GM21526 (cell line): ENCODE measurements around the gene PPME1.

Experiments
- ATAC-seq: cut with Tn5 transposase; IDR thresholded peaks from one replicate; pipeline ENCODE4 v1.9.1; 2021; ENCODE audit warnings: moderate library complexity; ENCODE audit not compliant: unreplicated experiment, low FRiP score

Gene PPME1

DNA sequence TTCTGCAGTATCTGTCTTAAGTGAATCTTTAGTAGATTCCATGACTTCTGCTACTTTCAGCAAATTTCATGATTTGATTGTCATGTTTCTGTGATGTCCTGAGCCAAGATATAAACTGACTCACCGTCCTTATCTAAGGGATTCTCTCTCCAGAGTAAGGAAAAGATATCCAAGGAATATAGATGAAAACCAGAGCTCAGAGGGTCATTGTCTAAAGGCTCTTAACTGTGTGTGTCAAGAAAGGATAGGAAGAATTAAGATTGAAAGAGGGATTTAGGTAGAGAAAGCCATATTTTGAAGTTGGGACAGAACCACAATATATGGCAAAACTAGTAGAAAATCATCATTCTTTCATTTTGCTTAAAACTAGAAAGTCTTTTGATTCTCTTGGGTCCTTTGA is 50.7 kb downstream of the PPME1 start:
- no peak for ATAC-seq

- ATAC-seq = no peak
Measured at GRCh38 chr11:74225565-74225964, 54.5 kb downstream of the PPME1 start.

GRCh38 chr11:74226907-74227306 is 55.8 kb downstream of the PPME1 start:
- no peak for ATAC-seq

DNA sequence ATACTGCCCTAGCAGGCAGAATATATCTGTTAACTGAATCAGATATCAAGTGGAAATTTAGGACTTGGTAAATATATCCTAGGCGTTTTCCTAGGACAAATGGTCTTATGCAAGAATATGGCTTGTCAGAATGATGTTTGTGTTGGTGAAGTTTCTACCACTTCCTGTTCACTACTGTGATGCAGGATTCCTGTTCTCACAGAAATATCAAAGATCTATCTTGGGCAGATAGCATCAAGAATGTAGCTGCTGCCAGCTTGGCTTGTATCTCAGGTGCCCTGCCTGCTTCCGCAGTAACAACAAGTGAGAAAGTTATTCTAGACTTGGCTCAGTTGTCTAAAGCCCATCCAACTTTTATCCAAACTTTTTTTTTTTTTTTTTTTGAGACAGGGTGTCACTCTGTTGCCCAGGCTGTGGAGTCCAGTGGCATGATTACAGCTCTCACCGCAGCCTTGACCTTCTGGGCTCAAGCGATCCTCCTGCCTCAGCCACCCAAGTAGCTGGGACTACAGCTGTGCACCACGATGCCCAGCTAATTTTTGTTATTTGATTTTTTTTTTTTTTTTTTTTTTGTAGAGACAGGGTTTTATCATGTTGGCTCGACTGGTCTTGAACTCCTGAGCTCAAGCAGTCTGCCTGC is 61.3 kb downstream of the PPME1 start:
- no peak for ATAC-seq

- no peak for ATAC-seq
Measured at GRCh38 chr11:74233683-74234082, 62.6 kb downstream of the PPME1 start.

- no peak for ATAC-seq
Measured at GRCh38 chr11:74235121-74235520, 64.0 kb downstream of the PPME1 start.

- ATAC-seq = no peak
Measured at GRCh38 chr11:74237541-74237940, 66.5 kb downstream of the PPME1 start.

- ATAC-seq = no peak
Measured at GRCh38 chr11:74238243-74238642, 67.2 kb downstream of the PPME1 start.

DNA sequence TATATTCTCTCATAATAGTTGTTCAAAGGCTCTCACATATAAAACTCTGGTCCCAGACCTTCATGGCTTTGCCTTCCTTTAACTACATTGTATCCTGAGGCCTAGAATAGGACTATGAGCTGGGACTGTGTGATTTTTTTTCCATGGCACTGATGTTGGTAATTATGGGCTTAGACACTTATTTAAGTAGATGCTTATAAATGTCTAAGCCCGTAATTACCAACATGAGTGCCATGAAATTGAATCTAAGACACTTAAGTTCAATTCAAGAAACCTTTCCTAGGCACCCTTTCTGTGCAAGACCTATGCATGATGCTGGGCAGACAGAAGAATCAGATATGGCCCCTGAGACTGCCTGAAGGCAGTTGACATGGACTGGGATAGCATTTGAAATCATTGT is 77.4 kb downstream of the PPME1 start:
- ATAC-seq = no peak

GRCh38 chr11:74249496-74249895 is 78.4 kb downstream of the PPME1 start:
- no peak for ATAC-seq

- ATAC-seq = no peak
Measured at GRCh38 chr11:74253361-74253760, 82.3 kb downstream of the PPME1 start.

DNA sequence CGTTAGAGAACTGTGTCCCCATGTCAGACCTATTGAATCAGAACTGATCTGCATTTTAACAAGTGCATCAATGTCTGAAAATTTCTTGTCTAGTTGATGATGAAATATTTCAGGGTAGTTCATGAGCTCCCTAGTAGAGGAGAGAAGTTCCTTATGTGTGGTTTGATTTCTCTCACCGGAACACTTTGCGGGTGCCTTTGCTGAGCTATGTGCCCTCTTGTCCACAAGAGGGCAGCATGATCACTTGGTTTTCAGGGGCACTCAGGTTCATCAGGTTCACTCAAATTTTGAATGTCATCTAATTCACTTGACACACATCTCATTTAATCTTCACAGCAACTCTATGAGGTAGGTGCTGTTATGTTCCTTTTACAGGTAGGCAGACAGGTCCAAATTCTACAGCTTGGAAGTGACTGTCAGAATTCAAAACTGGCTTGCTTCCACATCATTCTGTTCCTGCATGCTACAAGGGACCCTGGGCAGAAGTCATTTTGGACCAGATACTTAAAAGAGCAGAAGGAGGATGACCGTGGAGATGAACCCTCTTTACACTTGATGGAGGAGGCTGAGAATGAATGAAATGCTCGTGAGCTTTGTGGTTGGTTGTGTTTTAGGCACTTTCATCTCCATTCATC is 84.8 kb downstream of the PPME1 start:
- peak; percentile 56 for ATAC-seq

GRCh38 chr11:74256378-74257133 is 85.5 kb downstream of the PPME1 start:
- no peak for ATAC-seq

- no peak for ATAC-seq
Measured at GRCh38 chr11:74257959-74258553, 87.0 kb downstream of the PPME1 start.

DNA sequence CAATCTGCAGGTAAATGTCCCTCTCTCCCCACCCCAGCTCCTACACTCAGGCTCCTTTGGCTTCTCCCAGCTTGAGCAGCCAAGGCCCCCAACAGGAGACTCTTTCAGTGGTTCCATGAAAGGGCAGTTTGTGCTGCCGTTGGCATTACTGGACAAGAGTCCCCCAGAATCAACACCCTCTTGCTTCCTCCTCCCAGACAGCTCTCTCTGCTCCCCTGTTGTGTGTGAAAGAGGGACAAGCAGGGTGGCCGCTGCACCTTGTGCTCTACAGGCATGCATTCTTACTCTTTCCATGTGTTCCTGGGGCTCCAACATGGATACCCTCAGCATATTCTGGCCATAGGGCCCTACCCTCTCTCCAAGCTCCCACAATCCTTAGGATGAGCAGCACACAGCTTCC is 91.6 kb downstream of the PPME1 start:
- ATAC-seq = no peak

DNA sequence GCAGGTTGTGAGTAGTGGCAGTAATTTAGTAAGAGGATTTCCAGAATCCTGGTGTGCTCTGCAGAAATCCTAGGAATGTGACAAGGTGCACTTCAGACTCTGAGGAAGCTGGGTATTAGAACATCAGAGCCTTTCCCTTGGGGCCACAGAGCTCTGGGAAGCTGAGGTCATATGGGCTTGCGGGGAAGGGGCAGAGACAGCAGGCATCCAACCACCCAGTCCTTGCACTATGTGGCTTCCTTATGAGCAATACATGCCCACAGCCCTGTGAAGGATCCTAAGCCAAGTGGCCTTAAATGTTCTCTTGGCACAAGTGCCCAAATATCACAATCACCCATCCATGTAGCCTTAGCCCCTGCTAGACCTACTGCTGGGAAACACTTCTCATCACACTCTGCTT is 94.2 kb downstream of the PPME1 start:
- ATAC-seq = no peak

GRCh38 chr11:74267014-74267413 is 95.9 kb downstream of the PPME1 start:
- ATAC-seq = no peak

GRCh38 chr11:74268456-74268855 is 97.4 kb downstream of the PPME1 start:
- ATAC-seq = no peak

DNA sequence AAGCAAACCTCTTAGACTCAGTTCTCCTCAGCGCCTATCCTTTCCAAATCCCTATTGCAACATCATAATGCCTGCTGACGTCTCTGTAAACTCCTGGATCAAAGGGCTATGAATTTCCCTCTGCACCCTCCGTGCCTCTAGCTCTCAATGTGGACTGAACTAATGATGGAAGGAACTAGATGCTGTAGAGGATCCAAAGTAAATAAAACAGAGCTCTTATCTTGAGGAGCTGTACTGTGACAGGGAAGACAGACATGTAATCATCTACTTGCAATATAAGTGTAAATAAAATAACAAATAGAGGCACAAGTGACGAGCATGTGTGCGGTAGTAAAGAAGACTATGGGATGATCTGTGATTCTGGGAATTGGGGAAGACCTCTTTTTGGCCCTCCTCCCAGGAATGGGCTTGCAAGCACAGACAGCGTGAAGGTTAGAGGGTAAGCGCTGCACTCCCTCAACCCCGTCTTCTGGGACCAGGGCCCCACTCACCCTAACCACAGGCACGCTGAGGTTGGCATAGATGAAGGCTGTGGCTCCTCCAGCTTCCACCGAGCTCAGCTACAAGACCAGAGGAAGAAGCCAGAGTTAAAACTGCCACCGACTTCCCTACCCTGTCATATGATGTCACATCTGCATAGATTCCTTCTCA is 98.2 kb downstream of the PPME1 start:
- ATAC-seq = no peak

DNA sequence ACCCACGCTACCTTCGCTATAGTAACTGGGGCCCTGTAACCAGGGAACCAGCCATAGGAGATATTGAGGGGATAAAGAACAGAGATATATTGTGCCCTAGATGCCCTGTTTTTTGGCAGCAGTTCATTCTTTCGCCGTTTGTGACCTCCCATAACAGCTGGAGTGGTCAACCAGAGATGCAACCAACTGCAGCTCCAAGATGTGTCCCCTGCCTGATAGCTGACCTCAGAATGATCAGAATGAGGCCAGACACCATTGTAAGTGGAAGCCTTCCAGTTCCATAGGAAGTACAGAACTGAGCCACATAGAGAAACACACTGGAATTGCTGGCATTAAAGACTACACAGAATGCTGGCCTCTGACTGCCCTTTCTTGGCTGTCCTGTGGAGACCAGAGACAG is 101.2 kb downstream of the PPME1 start:
- no peak for ATAC-seq

GRCh38 chr11:74276581-74276980 is 105.5 kb downstream of the PPME1 start:
- ATAC-seq = no peak
